ENCODE measurements around the gene ARHGEF4. TPM values are rescaled to one million over a fixed set of nuclear protein-coding genes. Genes with fewer than 3 reads are reported as not detected.

Gene ARHGEF4
- total RNA-seq, 1 experiment from 2014 or later, result 12.6 TPM

- no peak overlapping the region for H3K27ac ChIP-seq (ENCODE audit: insufficient read length, low read depth, low read length)
- Mint-ChIP-seq H3K4me1 (peaks cover 9 to 10% of the 10 kb centered on the region in 2 experiments), H3K4me3 (peak overlapping the region; percentile 59 to 75; a peak in 2 of 5 replicates), H3K9me3 (no peaks in the 10 kb centered on the region; a peak in 1 of 5 replicates), H3K27ac (no peak overlapping the region), H3K36me3 (ENCODE audit: insufficient read depth in 1 of 3, low read depth in 3 of 3) (peaks cover 0 to 2% (median 0%) of the 10 kb centered on the region in 3 experiments; a peak in 2 of 7 replicates), H3K27me3 (ENCODE audit: low read depth) (peaks cover 45% of the 10 kb centered on the region)
- no peak overlapping the region for H3K4me2 ChIP-seq (ENCODE audit: insufficient read depth, insufficient read length, low read length)
- no peak overlapping the region for H2BK20ac ChIP-seq (ENCODE audit: low read depth, low read length, poor library complexity, severe bottlenecking)
- no peak overlapping the region for H3K56ac ChIP-seq (ENCODE audit: insufficient read length, low read depth, low read length)
- no peak overlapping the region for H4K8ac ChIP-seq (replicated peaks; ENCODE audit: insufficient read length, low read depth, low read length)
- no peak overlapping the region for H2AFZ ChIP-seq (ENCODE audit: low read length)
- H3K18ac ChIP-seq (ENCODE audit: insufficient read length, low read depth, low read length), result no peak overlapping the region
- TF ChIP-seq, protein P1, sequence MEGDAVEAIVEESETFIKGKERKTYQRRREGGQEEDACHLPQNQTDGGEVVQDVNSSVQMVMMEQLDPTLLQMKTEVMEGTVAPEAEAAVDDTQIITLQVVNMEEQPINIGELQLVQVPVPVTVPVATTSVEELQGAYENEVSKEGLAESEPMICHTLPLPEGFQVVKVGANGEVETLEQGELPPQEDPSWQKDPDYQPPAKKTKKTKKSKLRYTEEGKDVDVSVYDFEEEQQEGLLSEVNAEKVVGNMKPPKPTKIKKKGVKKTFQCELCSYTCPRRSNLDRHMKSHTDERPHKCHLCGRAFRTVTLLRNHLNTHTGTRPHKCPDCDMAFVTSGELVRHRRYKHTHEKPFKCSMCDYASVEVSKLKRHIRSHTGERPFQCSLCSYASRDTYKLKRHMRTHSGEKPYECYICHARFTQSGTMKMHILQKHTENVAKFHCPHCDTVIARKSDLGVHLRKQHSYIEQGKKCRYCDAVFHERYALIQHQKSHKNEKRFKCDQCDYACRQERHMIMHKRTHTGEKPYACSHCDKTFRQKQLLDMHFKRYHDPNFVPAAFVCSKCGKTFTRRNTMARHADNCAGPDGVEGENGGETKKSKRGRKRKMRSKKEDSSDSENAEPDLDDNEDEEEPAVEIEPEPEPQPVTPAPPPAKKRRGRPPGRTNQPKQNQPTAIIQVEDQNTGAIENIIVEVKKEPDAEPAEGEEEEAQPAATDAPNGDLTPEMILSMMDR (conservative IDR thresholded peaks at IDR 0.05), result no peak
- no peak overlapping the region for H2BK120ac ChIP-seq (ENCODE audit: low read depth, low read length, poor library complexity, severe bottlenecking)
- H3K79me2 ChIP-seq (ENCODE audit: insufficient read depth, low read length), result no peaks in the 10 kb centered on the region
- H3K23me2 ChIP-seq (ENCODE audit: insufficient read length, low read depth, low read length, poor library complexity, severe bottlenecking), result peaks cover 8% of the 10 kb centered on the region
- peaks cover 10% of the 10 kb centered on the region; the same call in 1 of the 2 replicates for H3K27me3 ChIP-seq (ENCODE audit: insufficient read depth, low read length)
- H2BK5ac ChIP-seq (ENCODE audit: insufficient read length, low read length), result no peak overlapping the region
- no peak for DNase-seq
- H4K5ac ChIP-seq (ENCODE audit: insufficient read length, low read depth, low read length), result no peak overlapping the region
- no peak overlapping the region for H3K4ac ChIP-seq (ENCODE audit: low read depth, low read length)
- no peaks in the 10 kb centered on the region for H4K20me1 ChIP-seq (ENCODE audit: control insufficient read depth, insufficient read depth, insufficient read length)
- no peak overlapping the region for H2BK12ac ChIP-seq (ENCODE audit: insufficient read length, low read depth, low read length)
- no CpG with 5 or more reads among the region's 6 CpGs for WGBS (ENCODE audit: extremely low coverage, insufficient read length, low lambda C conversion rate)
- no peak overlapping the region for H2AK5ac ChIP-seq (ENCODE audit: insufficient read length, low read length)
- no peak overlapping the region for H4K91ac ChIP-seq (ENCODE audit: insufficient read length, low read depth, low read length)
- H2BK15ac ChIP-seq (ENCODE audit: low read depth, low read length), result no peak overlapping the region
- H3K23ac ChIP-seq (ENCODE audit: insufficient read length, low read depth, low read length), result no peak overlapping the region
- no peaks in the 10 kb centered on the region for H3K9me3 ChIP-seq (ENCODE audit: control insufficient read depth, low read depth, low read length)
- H3K9ac ChIP-seq (ENCODE audit: extremely low read depth, insufficient read length, low read length), result no peak overlapping the region
- no peaks in the 10 kb centered on the region for H3K4me1 ChIP-seq (ENCODE audit: insufficient read depth, low read length)
- H3K14ac ChIP-seq (ENCODE audit: insufficient read depth, low read length), result no peak overlapping the region
- H3K79me1 ChIP-seq (ENCODE audit: insufficient read depth, low read depth, low read length, poor library complexity, severe bottlenecking), result no peaks in the 10 kb centered on the region
- no peak overlapping the region for H3T11ph ChIP-seq (ENCODE audit: low read length)
Measured at GRCh38 chr2:131036269-131036668, 199.6 kb downstream of the ARHGEF4 start.
